Right lobe of liver (tissue), 6 donors: Measurements from ENCODE around the gene MT1E. TPM values are rescaled to one million over a fixed set of nuclear protein-coding genes. Genes with fewer than 3 reads are reported as not detected.

Source experiments
- ATAC-seq, 4 donors: fragments of 200-7000 bp; cut with Tn5 transposase; one replicate each; pipeline ENCODE4 v1.9.1; 2020; ENCODE audit warnings: mild to moderate bottlenecking in 4 of 4, moderate library complexity in 4 of 4
- DNase-seq, 3 donors: peaks; one replicate each; pipeline ENCODE4 v3.0.0-alpha.2; 2020
- H3K27ac ChIP-seq, 3 donors: fragments of 200-600 bp; one replicate each; pipeline ENCODE4 v1.8.0; 2022
- H3K27me3 ChIP-seq, 2 donors: fragments of 200-600 bp; one replicate each; pipeline ENCODE4 v1.8.0; 2022
- H3K36me3 ChIP-seq, 4 donors: fragments of 200-600 bp; sonication (generic) in 1 of 4; one replicate each; pipeline versions ENCODE4 v1.5.1 to v1.8.0; 2017 to 2022; ENCODE audit warnings: control low read depth in 1 of 4
- H3K4me1 ChIP-seq, 4 donors: fragments of 200-600 bp; sonication (generic) in 1 of 4; one replicate each; pipeline versions ENCODE4 v1.5.1 to v1.8.0; 2017 to 2022; ENCODE audit warnings: control low read depth in 1 of 4
- H3K4me3 ChIP-seq, 3 donors: fragments of 200-600 bp; one replicate each; pipeline ENCODE4 v1.8.0; 2022
- H3K9me3 ChIP-seq, 4 donors: fragments of 200-600 bp; sonication (generic) in 1 of 4; one replicate each; pipeline versions ENCODE4 v1.5.1 to v1.8.0; 2017 to 2022; ENCODE audit warnings: control low read depth in 1 of 4
- POLR2A ChIP-seq: fragments of 450-650 bp; IDR thresholded peaks from one replicate; pipeline ENCODE4 v1.6.1; 2017; ENCODE audit warnings: antibody characterized with exemption, mild to moderate bottlenecking
- WGBS: methylation state at CpG from one replicate; pipeline ENCODE4 v1.1.6; 2018; ENCODE audit warnings: low coverage, low lambda C conversion rate; ENCODE audit not compliant: insufficient coverage; ENCODE audit errors: missing lambda C conversion rate; 5-methylcytosine and 5-hydroxymethylcytosine counted together
- intact Hi-C, 2 donors: fragments of 100-400 bp; cut with DNase I; formaldehyde crosslinking; loops; one replicate each; pipeline versions ENCODE4 v1.11.2 to v1.14.1; 2022
- total RNA-seq, 6 experiments: library from RNA; depleted of rRNA in 2 of 6; stranded (reverse); fragments of >200 nt in 2 of 6; fragmentation: NEBNext Ultra II Directional in 3 of 6; extraction: Animal tissue kit (Norgen Biotek cat#: 25700) in 3 of 6; gene quantifications; one replicate each; pipeline versions ENCODE4 v1.1.0 to v1.2.4, GENCODE V29; 2016 to 2023
- TF ChIP-seq, protein P1 (sequence below), 4 donors: fragments of 200-600 bp in 3 of 4; fragments of 450-650 bp in 1 of 4; IDR thresholded peaks; one replicate each; pipeline versions ENCODE4 v1.5.1 to v1.8.0; 2016 to 2022; ENCODE audit warnings: antibody characterized with exemption in 4 of 4, mild to moderate bottlenecking in 2 of 4
- donor health status: DM: no; HTN: yes; CAD: no.
- donor health status: DM: no; HTN: no; CAD: no.
- donor health status: DM: no; HTN: no; CAD: no.
- donor health status: DM: no; HTN: yes; CAD: no.
- donor health status: DM: no; HTN: yes; CAD: no.

MT1E gene
- total RNA-seq, 6 experiments from 2014 or later: 403 to 1,748 (median 691) TPM

DNA sequence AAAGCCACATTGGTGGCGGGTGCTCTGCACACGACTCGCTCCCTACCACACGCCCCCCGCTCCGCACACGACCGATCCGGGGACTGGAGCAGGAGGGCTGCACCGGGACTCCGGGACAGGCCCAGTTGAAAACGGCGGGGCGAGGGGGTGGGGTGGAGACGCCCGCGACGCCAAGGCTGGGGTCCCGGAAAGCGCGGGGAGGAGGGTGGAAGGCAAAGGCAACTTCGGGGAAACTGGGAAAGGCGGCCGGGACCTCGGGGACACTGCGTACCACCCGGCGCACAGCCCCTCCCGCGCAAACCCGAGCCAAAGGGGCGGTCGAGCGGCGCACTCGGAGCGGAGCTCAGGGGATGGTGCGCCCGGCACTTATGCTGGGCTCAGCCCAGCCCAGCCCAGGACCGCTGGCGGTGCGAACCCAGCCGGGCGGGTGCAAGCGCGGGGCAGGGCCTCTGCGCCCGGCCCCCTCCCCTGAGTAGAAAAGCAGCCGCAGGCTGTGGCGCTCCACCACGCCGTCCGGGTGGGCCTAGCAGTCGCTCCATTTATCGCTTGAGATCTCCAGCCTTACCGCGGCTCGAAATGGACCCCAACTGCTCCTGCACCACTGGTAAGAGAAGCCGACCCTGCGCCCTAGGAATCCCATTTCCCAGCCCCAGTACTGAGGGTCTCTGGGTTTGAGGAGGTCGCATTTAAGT is 6.7 kb downstream of the MT1E start, which contains the start of gene MT1M:
Gene MT1M (plus strand): TSS at position 504 of the 692 bp plus-strand sequence. CDS start 73 bp downstream, at position 577.
- DNase-seq (peak; percentile 72 to 94 (median 94)), ATAC-seq (peak; percentile 78 to 95 (median 88))
- H3K36me3 ChIP-seq: no peaks in the 10 kb centered on the region
- WGBS: 5% methylated on average over 21 of the region's 61 CpGs
- no peaks in the 10 kb centered on the region for H3K27me3 ChIP-seq
- H3K9me3 ChIP-seq: no peaks in the 10 kb centered on the region
- H3K4me3 ChIP-seq: peak within 1 kb of the TSS; percentile 49 to 65 (median 60)
- TF ChIP-seq, protein P1, sequence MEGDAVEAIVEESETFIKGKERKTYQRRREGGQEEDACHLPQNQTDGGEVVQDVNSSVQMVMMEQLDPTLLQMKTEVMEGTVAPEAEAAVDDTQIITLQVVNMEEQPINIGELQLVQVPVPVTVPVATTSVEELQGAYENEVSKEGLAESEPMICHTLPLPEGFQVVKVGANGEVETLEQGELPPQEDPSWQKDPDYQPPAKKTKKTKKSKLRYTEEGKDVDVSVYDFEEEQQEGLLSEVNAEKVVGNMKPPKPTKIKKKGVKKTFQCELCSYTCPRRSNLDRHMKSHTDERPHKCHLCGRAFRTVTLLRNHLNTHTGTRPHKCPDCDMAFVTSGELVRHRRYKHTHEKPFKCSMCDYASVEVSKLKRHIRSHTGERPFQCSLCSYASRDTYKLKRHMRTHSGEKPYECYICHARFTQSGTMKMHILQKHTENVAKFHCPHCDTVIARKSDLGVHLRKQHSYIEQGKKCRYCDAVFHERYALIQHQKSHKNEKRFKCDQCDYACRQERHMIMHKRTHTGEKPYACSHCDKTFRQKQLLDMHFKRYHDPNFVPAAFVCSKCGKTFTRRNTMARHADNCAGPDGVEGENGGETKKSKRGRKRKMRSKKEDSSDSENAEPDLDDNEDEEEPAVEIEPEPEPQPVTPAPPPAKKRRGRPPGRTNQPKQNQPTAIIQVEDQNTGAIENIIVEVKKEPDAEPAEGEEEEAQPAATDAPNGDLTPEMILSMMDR (IDR thresholded peaks at IDR 0.05): no peak
- peak; percentile 80 for TF ChIP-seq POLR2A
- peak within 1 kb of the TSS; percentile 63 to 83 (median 68) for H3K27ac ChIP-seq
- intact Hi-C loops: no loop called here
- peaks cover 0 to 11% (median 0%) of the 10 kb centered on the region in 4 donors for H3K4me1 ChIP-seq

DNA sequence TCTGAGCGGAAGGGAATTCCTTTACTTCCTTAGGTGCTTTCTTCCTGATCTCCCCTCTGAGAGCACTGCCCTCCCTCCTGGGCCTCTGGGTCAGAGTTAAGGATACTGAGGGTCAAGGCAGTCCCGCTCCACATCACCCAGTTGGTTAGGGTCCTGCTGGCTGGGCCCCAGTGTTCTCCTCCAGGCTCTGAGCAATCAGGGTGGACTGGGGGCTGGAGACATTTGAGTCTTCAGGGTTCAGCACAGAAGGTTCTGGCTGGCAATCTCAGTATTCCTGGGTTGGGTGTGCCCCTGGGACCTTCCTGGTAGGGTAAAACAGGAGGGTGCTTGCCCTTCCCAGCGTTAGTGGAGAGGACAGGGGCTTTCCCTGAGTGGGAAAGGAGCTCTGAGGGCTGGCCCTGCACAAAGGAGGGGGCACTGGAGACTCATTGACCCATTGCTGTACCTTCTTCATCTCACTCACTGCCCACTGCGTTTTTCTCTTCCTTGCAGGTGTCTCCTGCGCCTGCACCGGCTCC is 7.3 kb downstream of the MT1E start:
- Histone ChIP-seq H3K4me1 (peaks cover 0 to 11% (median 0%) of the 10 kb centered on the region in 4 donors), H3K9me3 (no peaks in the 10 kb centered on the region), H3K36me3 (no peaks in the 10 kb centered on the region), H3K4me3 (peak overlapping the region; percentile 49 to 65 (median 60)), H3K27me3 (no peaks in the 10 kb centered on the region), H3K27ac (peak overlapping the region in 2 of 3 donors; percentile 68 to 83)
- DNase-seq (peak in 1 of 3 donors; percentile 46), ATAC-seq (peak in 3 of 4 donors; percentile 1 to 6 (median 2))
- 83% methylated on average over 4 of the region's 6 CpGs for WGBS
- intact Hi-C loops: no loop called here
- TF ChIP-seq POLR2A: no peak
- TF ChIP-seq, protein P1 (IDR thresholded peaks at IDR 0.05): no peak

DNA sequence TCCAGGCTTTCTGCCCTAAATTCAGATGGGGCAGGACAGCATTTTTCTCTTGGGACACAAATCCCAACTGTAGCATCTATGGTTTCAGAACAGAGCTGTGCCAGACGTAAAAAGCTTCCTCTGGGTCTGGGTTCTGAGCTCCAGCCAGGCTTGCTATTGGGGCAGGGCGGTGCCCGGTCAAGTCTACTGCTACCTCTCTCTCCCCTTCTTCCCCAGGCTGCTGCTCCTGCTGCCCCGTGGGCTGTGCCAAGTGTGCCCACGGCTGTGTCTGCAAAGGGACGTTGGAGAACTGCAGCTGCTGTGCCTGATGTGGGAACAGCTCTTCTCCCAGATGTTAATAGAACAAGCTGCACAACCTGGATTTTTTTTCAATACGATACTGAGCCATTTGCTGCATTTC is 8.0 kb downstream of the MT1E start:
- no peak for TF ChIP-seq POLR2A
- TF ChIP-seq, protein P1 (IDR thresholded peaks at IDR 0.05): no peak
- WGBS: 83% methylated on average over 6 of the region's 7 CpGs
- Histone ChIP-seq H3K36me3 (no peaks in the 10 kb centered on the region), H3K4me3 (peak overlapping the region in 2 of 3 donors; percentile 60 to 65), H3K27me3 (no peaks in the 10 kb centered on the region), H3K4me1 (peaks cover 0 to 12% (median under 1%) of the 10 kb centered on the region in 4 donors), H3K27ac (peak overlapping the region in 1 of 3 donors; percentile 83), H3K9me3 (no peaks in the 10 kb centered on the region)
- ATAC-seq (no peak), DNase-seq (peak in 1 of 3 donors; percentile 36)
- intact Hi-C loops: no loop called here

DNA sequence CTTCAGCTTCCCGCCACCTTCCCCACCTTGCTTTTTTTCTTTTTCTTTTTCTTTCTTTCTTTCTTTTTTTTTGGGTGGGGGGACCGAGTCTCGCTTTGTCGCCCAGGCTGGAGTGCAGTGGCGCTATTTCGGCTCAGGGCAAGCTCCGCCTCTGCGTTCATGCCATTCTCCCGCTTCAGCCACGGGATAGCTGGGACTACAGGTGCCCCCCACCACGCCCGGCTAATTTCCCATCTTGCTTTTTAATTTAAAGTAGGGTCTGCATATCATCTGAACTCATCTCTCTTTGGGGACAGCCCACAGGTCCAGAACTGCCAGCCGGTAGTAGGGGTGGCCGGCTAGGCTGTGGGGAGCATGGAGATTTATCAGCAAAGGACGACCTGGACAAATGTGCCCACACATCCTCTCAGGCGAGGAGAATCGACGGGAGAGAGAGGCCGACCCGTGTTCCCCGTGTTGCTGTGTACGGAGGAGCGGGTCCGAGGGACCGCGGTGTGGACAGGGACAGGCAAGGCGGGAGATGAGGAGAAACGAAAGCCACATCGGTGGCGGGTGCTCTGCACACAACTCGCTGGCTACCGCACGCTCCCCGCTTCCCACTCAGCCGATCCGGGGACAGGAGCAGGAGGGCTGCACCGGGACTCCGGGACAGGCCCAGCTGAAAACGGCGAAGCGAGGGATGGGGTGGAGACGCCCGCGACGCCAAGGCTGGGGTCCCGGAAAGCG is 9.3 kb downstream of the MT1E start:
- Histone ChIP-seq H3K4me1 (peaks cover 0 to 25% (median 3%) of the 10 kb centered on the region in 4 donors), H3K9me3 (no peaks in the 10 kb centered on the region), H3K27me3 (no peaks in the 10 kb centered on the region), H3K4me3 (peak overlapping the region in 1 of 3 donors; percentile 65), H3K36me3 (no peaks in the 10 kb centered on the region), H3K27ac (no peak overlapping the region)
- intact Hi-C loops: no loop called here
- DNase-seq (peak in 1 of 3 donors; percentile 50), ATAC-seq (no peak)
- TF ChIP-seq POLR2A: no peak
- TF ChIP-seq, protein P1 (IDR thresholded peaks at IDR 0.05): no peak
- WGBS: 36% methylated on average over 15 of the region's 47 CpGs
